HepG2 (cell line): Measurements from ENCODE around the gene NISCH. TPM values are rescaled to one million over a fixed set of nuclear protein-coding genes. Genes with fewer than 3 reads are reported as not detected.

Source experiments
- ATF5 ChIP-seq: sonication (generic); formaldehyde crosslinking; IDR thresholded peaks from 2 replicates; pipeline ENCODE4 v1.4.0; 2020; ENCODE audit warnings: mild to moderate bottlenecking, low read depth, missing genetic modification reagents
- BRD4 ChIP-seq: sonication (generic); formaldehyde crosslinking; IDR thresholded peaks from 2 replicates; pipeline ENCODE4 v1.4.0; 2020; ENCODE audit warnings: missing genetic modification reagents
- DBP ChIP-seq: sonication (generic); formaldehyde crosslinking; IDR thresholded peaks from 2 replicates; pipeline ENCODE4 v1.4.0; 2020; ENCODE audit warnings: missing genetic modification reagents; ENCODE audit errors: not compliant biosample characterization
- HIC2 ChIP-seq: sonication (generic); formaldehyde crosslinking; IDR thresholded peaks from 2 replicates; pipeline ENCODE4 v1.9.0; 2022; ENCODE audit warnings: low read depth, missing genetic modification reagents
- JUN ChIP-seq: sonication (generic); formaldehyde crosslinking; IDR thresholded peaks from 2 replicates; pipeline ENCODE4 v1.4.0; 2020; ENCODE audit warnings: mild to moderate bottlenecking, missing genetic modification reagents
- PRDM10 ChIP-seq: sonication (generic); formaldehyde crosslinking; IDR thresholded peaks from 2 replicates; pipeline ENCODE4 v1.4.0; 2020; ENCODE audit warnings: low read depth, missing genetic modification reagents
- SP140L ChIP-seq: sonication (generic); formaldehyde crosslinking; IDR thresholded peaks from 2 replicates; pipeline ENCODE4 v1.4.0; 2020; ENCODE audit warnings: missing genetic modification reagents, borderline replicate concordance
- TOPORS ChIP-seq: sonication (generic); formaldehyde crosslinking; IDR thresholded peaks from 2 replicates; pipeline ENCODE4 v1.8.0; 2023; ENCODE audit warnings: mild to moderate bottlenecking, missing genetic modification reagents
- ZBED4 ChIP-seq: sonication (generic); formaldehyde crosslinking; IDR thresholded peaks from 2 replicates; pipeline ENCODE4 v1.4.0; 2020; ENCODE audit warnings: missing genetic modification reagents, borderline replicate concordance
- ZFAT ChIP-seq: sonication (generic); formaldehyde crosslinking; conservative IDR thresholded peaks from 2 replicates; pipeline ENCODE4 v1.8.1; 2023; ENCODE audit warnings: missing genetic modification reagents, inconsistent platforms
- ZHX1 ChIP-seq: sonication (generic); formaldehyde crosslinking; IDR thresholded peaks from 2 replicates; pipeline ENCODE4 v1.8.1; 2022; ENCODE audit warnings: low read depth, mild to moderate bottlenecking, missing genetic modification reagents
- ZNF20 ChIP-seq: sonication (generic); formaldehyde crosslinking; IDR thresholded peaks from 2 replicates; pipeline ENCODE4 v1.4.0; 2020; ENCODE audit warnings: mild to moderate bottlenecking, moderate library complexity, missing genetic modification reagents
- ZNF678 ChIP-seq: sonication (generic); formaldehyde crosslinking; IDR thresholded peaks from 2 replicates; pipeline ENCODE4 v1.4.0; 2020; ENCODE audit warnings: mild to moderate bottlenecking, missing genetic modification reagents
- polyA plus RNA-seq, 8 experiments: library from polyadenylated mRNA; depleted of rRNA in 3 of 8; stranded (reverse) in 7 of 8; unstranded in 1 of 8; fragments of >200 nt; fragmentation: Illumina TruSeq in 4 of 8; extraction: Trizol in 4 of 8; gene quantifications; 2 replicates each; pipeline versions ENCODE4 v1.2.1 to v1.2.3, GENCODE V29; 2011 to 2016; ENCODE audit warnings: low read depth in 4 of 8, missing spikeins in 1 of 8, mixed read lengths in 1 of 8; ENCODE audit not compliant: insufficient read depth in 1 of 8
- total RNA-seq, 5 experiments: library from RNA; depleted of rRNA; stranded (reverse); fragments of >200 nt; fragmentation: Illumina TruSeq; extraction: Trizol; gene quantifications; 2 replicates each; pipeline ENCODE4 v1.2.3, GENCODE V29; 2016; ENCODE audit warnings: low read depth in 1 of 5

The NISCH gene
- total and polyA plus RNA-seq, 2 of the 13 experiments (the other 11 are each of a cell fraction or from before 2014, with no cell fraction given), result 27.0 to 47.6 TPM

- TF ChIP-seq PRDM10 (CRISPR knock-in tag) (no peak), HIC2 (no peak), ZNF678 (CRISPR knock-in tag) (no peak), ATF5 (CRISPR knock-in tag) (no peak), ZBED4 (CRISPR knock-in tag) (no peak), ZHX1 (no peak), TOPORS (no peak), SP140L (no peak), ZNF20 (CRISPR knock-in tag) (no peak), DBP (no peak), ZFAT (no peak), BRD4 (CRISPR knock-in tag) (no peak), JUN (CRISPR knock-in tag) (no peak)
Measured at GRCh38 chr3:52495777-52496602, 40.6 kb downstream of the NISCH start (continued).
